T-helper 9 cell (primary cell): ENCODE data around the gene FAIM2.

ENCODE experiments used
- DNase-seq: peaks from one replicate; pipeline ENCODE4 v3.0.0-alpha.2; 2020
- total RNA-seq, 2 donors: gene quantifications; one replicate each; lab custom pipeline; 2026; lab: John Stamatoyannopoulos, UW

FAIM2 gene
- total RNA-seq = 0.07 to 0.24 reads per million in 2 donors

DNA sequence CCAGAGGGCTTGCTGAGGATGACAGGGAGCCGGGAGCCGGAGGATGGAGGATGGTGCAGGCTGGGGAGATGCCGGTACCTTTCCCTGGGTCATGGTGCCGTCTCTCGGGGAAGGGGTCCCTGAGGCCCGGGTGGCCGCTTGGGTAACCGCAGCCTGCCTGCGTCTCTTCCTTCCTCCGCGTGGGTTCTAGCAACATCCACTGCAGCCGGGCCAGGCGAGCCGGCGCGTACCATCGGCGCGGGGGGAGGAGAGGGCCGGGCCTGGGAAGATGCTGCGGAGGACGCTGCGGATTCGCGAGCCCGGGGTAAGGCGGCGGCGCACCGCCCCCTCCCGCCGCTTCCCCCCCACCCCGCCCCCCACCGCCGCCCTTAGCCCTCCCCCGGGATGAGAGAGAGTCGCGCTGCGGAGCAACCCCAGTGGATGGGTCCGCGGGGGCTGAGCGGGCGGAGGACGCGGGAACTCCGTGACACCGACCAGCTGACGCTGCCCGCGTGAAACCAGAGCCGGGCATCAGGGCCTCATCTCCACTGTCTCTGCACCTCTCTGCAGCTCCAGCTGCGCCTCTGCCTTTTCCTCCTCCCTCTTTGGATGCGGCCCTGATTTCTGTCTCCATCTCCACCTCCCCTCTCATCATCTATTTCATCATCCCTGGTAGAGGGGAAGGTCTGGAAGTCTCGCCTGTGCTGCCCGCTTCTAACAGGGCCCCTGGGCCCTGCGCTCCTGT, at the start of gene FAIM2:
Gene FAIM2, minus strand, starts transcription at position 201 of the 724 bp plus-strand sequence. Its CDS starts 108 bp downstream, at position 93.
- DNase-seq = peak; percentile 19

DNA sequence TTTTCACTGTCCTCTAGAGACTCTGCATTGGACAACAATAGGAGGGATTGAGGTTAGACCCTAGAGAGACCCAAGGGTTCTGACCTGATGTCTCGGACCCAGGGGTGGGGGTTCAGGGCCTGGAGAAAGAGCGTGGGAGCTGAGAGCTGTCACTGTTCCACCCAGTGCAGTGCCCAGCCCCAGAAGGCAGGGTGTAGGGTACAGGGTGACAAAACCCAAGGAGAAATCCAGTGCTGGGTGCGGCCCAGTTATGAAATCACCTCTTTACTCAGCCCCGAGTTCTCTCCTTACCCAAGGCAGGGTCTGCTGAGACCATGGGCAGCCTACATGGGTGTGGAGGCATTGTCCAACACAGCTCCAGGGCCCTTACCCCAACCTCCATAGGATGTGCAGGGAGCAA, 49.5 kb upstream of the FAIM2 start:
- no peak for DNase-seq

DNA sequence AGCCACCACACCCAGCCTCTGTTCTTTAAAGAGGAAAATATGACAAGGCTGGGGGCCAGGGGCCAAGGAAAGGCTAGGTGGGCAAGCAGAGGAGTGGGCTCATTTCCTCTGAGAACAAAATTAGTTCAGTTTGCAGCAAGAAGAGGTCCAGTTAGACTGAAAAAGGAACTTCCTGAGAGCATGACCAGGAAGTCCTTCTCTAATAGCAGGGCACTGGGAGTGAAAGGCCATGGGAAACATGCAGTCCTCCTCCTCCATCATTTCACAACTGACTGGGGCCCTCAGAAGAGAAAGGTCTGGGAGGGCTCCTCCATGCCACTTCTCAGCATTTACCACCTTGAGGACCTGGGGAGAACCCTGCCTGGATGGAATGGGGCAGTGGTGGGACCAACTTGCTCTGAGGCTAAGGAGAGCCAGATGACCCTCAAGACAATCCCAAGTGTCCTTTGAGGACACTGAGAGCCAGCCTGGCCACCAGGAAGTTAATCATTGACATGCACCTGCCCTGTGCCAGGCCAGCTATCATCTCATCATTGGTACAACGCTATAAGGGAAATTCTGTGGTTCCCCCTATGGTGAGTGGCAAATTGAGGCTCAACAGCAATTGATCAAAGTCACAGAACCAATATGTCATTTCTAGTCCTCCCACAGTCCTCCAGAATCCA, 48.8 kb upstream of the FAIM2 start:
- DNase-seq = no peak

DNA sequence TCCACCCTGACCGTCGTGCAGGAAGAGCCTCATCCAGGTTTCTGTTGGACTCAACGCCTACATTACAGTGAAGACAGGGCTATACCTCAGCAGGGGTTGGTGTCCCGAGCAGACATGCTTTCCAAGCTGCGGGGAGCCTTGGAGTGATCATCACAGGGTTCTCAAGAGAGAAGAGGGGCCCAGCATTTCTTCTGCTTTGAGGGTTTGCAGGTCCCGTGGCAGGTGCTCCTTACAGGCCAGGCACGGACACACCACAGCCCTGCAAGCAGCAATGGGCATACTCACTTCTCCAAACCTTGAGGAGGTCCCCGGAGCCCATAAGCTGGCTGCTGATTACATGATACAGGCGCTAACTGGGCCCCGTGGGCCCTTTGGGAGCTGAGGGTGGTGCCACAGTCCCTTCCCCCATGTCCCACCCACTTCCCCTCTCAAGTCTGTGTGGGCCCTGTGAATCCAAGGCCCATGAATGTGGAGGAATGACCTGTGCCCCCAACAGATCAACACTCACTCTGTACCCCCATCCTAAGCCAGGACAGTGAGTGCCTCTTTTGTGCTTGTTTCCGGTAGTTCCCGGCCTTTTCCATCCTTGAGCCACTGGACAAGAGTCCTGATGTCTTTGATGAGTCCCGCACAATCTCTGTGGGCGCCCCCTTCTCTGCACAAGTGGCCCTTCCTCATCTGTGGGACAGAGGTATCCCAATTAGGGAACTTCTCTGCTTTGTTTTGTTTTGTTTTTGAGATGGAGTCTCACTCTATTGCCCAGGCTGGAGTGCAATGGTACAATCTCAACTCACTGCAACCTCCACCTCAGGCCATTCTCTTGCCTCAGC, 47.9 kb upstream of the FAIM2 start:
- DNase-seq = no peak

DNA sequence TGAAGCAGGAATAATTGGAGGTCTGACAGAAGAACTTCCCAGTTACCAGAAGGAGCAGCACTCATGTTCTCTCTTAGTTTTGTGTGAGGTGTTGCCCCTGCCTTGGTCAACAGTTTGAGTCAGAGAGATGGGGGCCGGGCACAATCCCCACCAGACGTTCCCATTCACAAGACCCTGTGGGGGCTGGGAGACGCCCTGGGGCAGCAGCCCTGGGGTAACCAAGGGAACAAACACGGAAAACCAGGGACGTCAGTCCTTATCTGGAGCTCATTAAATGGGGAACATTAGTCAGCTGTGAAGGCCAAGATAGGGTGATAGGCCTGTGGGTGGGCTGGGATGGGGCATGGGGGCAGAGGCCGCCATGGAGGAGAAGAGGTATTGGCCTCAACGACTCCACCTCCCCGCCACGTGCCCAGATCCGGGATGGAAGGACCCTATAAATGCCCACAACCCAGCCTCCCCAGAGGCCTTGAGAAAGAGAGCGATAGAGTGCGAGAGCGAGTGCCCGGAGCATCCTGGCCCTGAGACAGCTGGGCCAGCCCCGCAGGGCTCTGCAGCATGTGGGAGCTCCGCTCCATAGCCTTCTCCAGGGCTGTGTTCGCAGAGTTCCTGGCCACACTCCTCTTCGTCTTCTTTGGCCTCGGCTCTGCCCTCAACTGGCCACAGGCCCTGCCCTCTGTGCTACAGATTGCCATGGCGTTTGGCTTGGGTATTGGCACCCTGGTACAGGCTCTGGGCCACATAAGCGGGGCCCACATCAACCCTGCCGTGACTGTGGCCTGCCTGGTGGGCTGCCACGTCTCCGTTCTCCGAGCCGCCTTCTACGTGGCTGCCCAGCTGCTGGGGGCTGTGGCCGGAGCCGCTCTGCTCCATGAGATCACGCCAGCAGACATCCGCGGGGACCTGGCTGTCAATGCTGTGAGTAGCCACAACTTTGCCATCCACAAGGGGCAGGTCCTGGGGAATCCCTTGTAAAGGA, 46.9 kb upstream of the FAIM2 start, which contains the start of gene AQP2:
Gene AQP2, plus strand, starts transcription at position 465 of the 979 bp plus-strand sequence. Its CDS starts 94 bp downstream, at position 559.
- no peak for DNase-seq

DNA sequence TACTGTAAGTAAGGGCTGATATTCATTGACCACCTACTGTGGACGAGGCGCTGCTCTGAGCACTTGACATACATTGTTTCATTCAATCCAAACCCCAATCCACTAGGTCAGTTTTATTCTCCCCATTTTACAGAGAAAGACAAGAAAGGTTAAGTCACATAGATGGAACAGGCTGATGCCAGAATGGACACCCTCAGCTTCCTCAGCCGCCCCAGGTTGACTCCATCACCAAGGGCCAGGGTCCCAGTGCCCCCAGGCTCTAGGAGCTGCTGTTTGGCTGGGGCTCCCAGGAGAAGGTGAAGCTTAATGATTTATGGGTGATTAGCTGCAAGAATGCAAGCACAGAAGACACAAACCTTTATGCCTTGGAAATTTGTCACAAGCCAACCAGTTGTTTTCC, 46.2 kb upstream of the FAIM2 start:
- DNase-seq = no peak

DNA sequence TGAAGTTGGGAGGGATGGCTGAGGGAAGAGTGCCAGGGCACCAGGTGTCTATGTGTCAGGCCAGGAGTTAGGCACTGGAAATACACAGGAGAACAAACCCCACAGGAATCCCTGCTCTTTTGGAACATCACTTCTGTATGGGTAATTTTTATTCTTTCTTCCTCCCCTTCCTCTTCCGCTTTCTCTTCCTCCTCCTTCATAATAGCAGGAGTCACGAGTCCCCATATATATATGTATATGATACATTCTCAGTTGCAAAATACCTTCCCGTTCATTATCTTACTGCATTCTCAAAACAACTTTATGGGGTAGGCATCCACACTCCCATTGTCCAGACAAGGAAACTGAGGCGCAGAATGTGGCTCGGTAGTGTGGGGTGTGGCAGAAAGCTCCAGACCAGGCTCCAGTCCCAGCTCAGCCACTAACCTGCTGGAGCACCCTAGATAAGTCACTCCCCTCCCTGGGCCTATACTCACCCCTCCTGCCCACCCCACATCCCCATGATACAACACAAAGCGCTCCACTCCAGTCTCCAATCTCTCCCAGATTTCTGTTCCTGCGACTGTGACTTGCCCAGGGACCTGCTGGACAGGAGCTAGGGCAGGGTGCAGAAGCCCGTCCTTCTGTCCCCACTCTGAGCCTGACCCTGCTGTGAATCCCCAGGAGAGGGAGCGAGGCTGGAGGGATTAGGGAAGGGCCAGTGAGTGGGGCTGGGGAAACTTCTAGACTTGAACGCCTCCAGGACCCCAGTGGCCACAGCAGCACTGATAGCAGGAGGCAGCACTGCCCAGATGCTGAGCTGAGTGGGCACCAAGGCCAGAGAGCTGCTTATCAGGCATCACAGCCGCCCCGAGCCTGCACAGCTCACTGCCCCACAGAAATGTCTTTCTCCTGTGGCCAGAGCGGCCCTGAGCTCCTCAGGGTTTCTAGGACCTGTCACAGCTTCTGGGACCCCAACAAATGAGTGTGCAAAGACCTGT, 45.5 kb upstream of the FAIM2 start:
- DNase-seq = no peak

DNA sequence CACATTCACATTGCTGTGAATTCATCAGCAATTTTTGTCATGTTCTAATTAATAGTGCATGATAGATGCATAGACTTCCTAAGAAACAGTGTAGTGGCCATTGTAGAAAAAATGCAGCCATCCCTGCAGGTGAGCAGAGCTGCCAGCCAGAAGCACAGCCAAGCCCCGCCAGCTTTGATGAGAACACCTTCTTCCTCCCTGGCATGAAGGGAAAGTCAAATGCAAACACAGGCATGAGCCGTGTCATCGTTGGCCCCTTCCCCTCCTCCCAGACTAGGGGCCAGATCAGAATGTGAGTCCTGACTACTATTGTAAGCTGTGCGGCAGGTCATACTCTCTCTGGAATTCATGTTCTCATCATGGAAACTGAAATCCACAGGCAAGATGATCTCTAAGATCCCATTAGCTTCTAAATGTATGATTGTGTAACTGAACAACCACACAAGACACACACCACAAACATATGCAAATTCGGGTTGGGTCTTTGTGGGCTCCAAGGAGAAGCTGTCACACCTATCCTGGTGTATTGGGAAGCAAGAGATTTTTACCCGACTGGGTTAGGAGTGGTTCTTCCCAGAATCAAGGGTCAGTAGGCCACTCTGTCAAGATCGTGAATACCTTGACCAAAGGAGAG, 44.0 kb upstream of the FAIM2 start:
- no peak for DNase-seq

DNA sequence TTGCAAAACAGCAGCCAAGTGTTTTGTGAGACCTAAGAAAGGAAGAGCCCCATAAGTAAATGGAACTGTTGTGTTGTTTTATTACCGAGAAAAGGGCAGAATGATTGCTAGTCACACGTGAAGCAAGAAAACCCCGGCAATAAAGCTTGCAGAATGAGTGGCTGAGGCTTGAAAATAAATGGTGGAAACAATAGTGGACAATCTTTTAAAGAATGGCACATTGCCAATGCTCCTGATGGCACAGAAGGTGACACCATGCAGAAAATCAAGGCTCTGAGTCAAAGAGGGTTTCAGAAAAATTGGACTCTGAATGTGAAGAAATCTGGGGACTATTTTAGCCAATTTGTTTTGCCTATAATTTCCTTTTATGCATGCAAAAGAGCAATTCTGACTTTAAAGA, 42.8 kb upstream of the FAIM2 start:
- DNase-seq = no peak

DNA sequence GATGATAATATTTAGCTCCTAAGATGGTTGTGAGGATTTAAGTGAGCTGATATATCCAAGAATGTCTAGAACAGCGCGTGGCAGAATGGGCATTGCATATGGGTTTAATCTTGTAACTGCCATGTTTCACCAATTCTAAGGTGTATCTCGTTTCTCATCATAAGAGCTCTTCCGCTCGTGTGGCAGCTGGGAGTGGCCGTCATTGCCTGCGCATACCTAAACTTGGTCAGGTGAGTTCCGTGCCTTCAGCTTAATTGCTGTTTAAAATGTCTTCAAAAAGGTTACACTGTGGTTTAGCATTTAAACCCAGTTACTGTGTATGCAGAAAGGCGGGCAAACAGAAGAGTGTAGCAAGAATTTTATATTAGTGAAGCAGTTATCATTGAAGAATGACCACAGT, 42.4 kb upstream of the FAIM2 start:
- DNase-seq = no peak

DNA sequence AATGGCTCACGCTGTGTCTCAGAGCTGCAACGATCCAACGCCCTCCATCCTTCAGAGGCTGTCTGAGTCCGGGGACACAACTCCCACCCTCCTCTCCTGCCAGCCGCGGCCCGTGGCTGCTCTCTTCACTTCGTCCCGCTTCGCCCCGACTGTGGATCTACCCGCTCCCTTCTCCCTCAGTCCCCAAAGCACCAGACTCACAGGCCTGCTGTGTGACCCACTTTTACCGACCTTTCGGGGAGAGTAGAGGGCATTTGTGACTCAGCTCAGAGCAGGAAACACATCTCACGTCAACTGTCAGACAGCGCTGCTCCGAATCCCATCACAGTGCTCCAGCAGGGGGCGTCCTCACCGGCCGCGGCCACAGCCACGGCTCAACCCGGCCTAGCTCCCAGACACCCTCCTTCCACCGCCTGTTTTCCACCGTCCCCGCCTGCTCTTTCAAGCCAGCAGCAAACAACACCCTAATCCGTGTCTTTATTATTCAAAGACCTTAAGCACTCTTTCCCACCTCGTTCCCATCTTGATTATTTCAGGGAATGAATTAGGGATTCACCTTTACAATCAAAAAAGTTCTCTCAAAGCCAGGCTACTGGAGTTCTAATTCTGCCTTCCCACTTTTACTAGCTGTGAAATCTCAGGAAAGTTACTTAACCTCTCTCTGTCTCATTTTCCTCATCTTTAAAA, 41.8 kb upstream of the FAIM2 start:
- DNase-seq = peak; percentile 76

DNA sequence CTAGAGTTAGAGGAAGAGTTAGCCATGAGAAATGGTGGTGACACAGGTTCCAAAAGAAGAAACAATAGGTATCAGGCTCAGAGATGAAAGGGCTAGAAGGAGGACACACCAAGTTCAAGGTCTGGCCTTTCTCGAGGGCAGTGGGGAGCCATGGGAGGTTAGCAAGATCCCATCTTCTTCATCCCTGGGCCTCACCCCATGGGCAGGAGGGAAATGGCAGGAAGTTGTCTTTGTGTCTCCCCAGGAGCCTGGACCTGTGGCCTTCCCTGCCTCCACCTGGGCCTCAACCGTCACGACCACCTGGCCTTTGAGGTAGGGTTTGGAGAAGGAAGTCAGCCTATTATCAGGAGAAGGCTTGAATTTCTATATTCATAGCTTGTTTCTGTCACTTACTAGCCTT, 41.0 kb upstream of the FAIM2 start:
- no peak for DNase-seq

DNA sequence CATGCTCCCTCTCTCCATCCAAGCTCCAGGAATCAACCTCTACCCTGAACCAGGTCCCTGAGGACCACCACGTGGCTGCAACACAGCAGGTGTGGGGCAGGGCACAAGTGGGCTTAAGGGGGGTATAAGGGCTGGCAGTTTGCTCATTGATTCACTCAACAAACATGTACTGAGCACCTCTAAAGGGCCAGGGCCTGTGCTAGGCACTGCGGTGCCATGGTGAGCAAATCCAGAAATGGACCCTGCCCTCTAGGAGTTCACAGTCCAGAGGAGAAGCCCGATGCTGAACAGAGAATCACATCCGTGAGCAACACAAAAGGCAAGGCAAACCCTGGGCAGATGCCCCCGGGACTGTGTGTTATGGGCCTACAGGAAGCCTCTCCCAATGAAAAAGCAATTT, 40.3 kb upstream of the FAIM2 start:
- no peak for DNase-seq

DNA sequence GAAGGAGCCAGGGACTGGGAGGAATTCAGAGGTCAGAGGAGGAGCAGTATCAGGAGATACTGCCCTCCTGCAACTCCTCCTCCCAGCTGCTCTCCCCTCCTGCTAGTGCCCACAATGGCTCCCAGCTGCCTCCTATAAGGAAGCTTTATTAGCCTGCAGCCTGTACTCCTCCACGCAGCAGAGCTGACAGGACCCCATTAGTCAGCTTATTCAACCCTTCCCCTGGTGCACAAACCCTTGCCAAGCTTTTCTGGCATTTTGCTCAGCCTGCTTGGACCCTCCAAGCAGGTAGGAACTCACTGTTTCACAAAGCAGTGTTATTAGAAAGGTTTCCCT, 39.9 kb upstream of the FAIM2 start:
- DNase-seq = no peak

DNA sequence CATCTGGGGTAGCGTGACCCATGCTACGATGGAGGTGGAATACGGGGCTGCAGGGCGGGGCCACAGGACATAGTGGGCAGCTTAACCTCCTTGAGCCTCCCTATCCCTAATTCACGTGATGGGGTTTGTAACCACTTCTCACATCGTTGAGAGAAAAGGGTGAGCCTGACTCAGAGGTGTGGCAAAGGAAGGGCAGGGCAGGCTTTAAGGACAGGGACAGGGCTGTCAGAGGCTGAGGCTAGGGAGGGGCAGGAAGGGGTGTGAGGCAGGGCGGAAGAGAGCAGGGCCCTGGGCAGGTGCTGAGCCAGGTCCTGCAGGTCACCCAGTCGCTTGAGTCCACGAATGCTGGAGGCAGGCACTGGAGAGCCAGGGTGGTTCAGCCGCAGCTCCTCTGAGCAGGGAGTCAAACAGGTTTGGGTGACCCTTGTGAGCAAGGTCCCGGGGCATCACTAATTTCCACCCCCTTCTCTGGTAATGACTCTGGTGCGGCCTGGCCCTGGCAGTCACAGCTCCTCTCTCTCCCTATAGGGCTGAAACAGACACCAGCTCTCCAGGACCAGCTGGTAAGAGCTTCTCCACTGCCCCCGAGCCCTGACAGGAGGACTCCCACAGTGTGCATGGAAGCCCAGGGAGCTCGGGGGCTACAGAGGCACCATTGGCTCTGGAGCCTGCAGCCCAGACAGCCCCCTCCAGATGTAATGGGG, 39.4 kb upstream of the FAIM2 start:
- no peak for DNase-seq

DNA sequence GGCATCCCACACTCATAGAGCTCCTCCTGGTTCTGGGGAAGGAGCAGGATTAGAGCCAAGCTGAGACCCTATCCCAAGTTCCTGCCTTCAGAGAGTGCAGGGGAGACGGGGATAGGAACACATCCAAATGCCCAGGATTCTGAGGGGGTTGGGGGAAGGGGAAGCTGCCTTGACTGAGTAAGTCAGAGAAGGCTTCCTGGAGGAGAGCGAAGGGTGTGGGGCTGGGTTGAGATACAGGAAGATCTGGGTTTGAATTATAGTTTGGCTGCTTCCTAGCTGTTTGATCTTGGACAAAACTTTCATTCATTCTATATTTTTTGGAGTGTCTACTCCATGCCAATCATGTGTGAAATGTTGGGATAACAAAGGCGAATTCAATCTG, 38.8 kb upstream of the FAIM2 start:
- DNase-seq = no peak

DNA sequence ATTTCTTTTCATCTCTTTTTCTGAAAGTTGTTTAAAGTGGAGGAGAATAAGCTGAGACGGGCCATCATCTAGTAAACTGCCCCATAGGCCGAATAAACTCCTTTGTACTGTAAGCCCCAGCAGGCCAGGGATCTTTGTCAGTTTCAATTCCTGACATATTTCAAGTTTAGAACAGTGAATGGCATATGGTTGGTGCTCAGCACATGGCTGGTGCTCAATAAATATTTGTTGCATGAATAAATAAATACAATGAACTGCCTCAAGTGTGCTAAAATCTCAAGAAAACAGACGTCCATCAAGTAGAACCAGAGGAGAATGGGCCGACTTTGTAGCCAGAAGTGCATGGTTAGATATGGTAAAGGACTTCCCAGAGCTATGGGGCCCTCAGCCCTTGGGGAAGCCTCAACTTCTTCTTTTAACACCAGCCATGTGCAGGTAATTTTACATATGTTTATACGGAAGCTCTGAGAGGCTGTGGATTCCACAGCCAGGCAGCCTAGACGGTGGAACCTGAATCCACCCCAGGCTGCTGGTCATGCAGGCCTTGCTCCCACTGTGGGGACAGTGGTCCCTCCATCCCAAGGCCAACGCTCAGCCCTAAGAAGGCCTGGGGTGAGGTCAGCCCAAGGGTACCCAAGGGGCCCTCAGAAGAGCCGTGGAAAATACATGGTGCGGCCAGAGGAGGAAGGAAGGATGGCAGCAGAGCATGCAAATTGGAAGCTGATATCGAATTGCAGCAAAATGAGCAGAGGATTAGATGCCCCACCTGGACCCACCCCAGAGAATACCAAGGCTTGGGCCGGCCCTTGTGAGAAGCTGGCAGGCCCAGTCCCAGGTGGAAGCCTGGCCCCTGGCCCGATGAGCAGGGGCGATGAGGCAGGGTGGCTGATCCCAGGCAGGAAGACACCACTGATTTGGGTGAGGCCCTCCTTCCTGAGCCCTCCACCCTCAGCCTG, 38.1 kb upstream of the FAIM2 start:
- DNase-seq = no peak

DNA sequence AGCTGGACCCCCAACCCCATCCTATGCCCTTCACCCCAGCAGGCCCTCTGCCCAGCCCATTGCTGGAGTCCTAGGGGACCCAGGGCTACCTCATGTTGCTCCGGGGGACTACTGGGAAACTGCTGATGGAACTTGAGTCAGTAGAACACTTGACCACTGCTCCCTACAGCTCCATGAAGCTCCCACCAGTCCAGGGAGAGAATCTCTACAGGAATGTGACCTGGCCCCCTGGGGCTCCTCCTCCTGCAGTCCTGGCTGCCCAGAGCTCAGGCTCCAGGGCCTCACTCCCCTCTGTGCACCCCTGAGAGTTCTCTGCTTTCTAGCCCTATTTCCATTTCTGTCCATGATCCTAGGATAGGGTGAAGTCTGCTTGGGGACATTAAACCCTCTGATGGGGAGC, 36.0 kb upstream of the FAIM2 start:
- DNase-seq = no peak
